ENCODE data around the gene ULK4.

ULK4 gene

GRCh38 chr3:41362638-41363559 lies 599.0 kb downstream of the ULK4 start:
- no peaks in the 10 kb centered on the region for H3K9me3 ChIP-seq (ENCODE audit: control insufficient read depth, low read length)

GRCh38 chr3:41357271-41357670 lies 604.6 kb downstream of the ULK4 start:
- H3K9ac ChIP-seq (ENCODE audit: low read length), result no peak overlapping the region
- H3K4me1 ChIP-seq (ENCODE audit: control insufficient read depth, insufficient read depth, low read length), result no peaks in the 10 kb centered on the region
- H3K4me3 ChIP-seq (ENCODE audit: low read length), result no peak overlapping the region
- no peaks in the 10 kb centered on the region for H3K36me3 ChIP-seq (ENCODE audit: control insufficient read depth, insufficient read depth, low read length)
- H3K27me3 ChIP-seq (ENCODE audit: control insufficient read depth, insufficient read depth, low read length), result no peaks in the 10 kb centered on the region
- no peaks in the 10 kb centered on the region for H3K9me3 ChIP-seq (ENCODE audit: control insufficient read depth, low read length)

More at GRCh38 chr3:41362638-41363559, 599.0 kb downstream of the ULK4 start:
- H3K4me3 ChIP-seq (ENCODE audit: low read length), result no peak overlapping the region
- H3K9ac ChIP-seq (ENCODE audit: low read length), result no peak overlapping the region
- H3K27me3 ChIP-seq (ENCODE audit: control insufficient read depth, insufficient read depth, low read length), result no peaks in the 10 kb centered on the region
- H3K4me1 ChIP-seq (ENCODE audit: control insufficient read depth, insufficient read depth, low read length), result peaks cover 10% of the 10 kb centered on the region
- no peaks in the 10 kb centered on the region for H3K36me3 ChIP-seq (ENCODE audit: control insufficient read depth, insufficient read depth, low read length)

- Histone ChIP-seq H3K9ac (ENCODE audit: low read length) (no peak overlapping the region), H3K9me3 (ENCODE audit: control insufficient read depth, low read length) (no peaks in the 10 kb centered on the region), H3K27me3 (ENCODE audit: control insufficient read depth, insufficient read depth, low read length) (no peaks in the 10 kb centered on the region), H3K4me3 (ENCODE audit: low read length) (no peak overlapping the region), H3K36me3 (ENCODE audit: control insufficient read depth, insufficient read depth, low read length) (no peaks in the 10 kb centered on the region), H3K4me1 (ENCODE audit: control insufficient read depth, insufficient read depth, low read length) (no peaks in the 10 kb centered on the region)
Measured at GRCh38 chr3:41356775-41357174, 605.1 kb downstream of the ULK4 start.

DNA sequence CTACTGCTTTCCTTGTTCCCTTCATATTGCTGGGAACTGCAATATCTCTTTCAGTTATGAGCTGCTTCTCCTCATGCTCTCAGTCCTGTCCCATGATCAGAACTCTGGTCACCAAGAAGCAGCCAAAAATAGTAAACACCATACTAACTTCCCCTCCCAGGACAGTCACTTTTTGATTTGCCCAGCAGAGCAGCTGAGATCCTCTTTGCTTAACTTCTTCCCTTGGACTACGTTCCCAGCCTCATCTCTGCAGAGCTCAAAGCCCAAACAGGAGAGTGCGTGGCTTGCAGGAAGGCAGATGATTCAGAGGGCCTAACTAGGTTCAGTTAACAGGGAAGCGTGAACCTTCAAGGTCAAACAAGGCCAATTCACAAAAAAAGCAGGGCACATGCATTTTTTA lies 609.4 kb downstream of the ULK4 start:
- Histone ChIP-seq H3K9me3 (ENCODE audit: control insufficient read depth, low read length) (no peaks in the 10 kb centered on the region), H3K36me3 (ENCODE audit: control insufficient read depth, insufficient read depth, low read length) (no peaks in the 10 kb centered on the region), H3K27me3 (ENCODE audit: control insufficient read depth, insufficient read depth, low read length) (no peaks in the 10 kb centered on the region), H3K9ac (ENCODE audit: low read length) (no peak overlapping the region), H3K4me3 (ENCODE audit: low read length) (no peak overlapping the region), H3K4me1 (ENCODE audit: control insufficient read depth, insufficient read depth, low read length) (no peaks in the 10 kb centered on the region)

- Histone ChIP-seq H3K36me3 (ENCODE audit: control insufficient read depth, insufficient read depth, low read length) (no peaks in the 10 kb centered on the region), H3K9me3 (ENCODE audit: control insufficient read depth, low read length) (no peaks in the 10 kb centered on the region), H3K27me3 (ENCODE audit: control insufficient read depth, insufficient read depth, low read length) (no peaks in the 10 kb centered on the region), H3K4me3 (ENCODE audit: low read length) (no peak overlapping the region), H3K9ac (ENCODE audit: low read length) (no peak overlapping the region), H3K4me1 (ENCODE audit: control insufficient read depth, insufficient read depth, low read length) (no peaks in the 10 kb centered on the region)
Measured at GRCh38 chr3:41350441-41350840, 611.5 kb downstream of the ULK4 start.

DNA sequence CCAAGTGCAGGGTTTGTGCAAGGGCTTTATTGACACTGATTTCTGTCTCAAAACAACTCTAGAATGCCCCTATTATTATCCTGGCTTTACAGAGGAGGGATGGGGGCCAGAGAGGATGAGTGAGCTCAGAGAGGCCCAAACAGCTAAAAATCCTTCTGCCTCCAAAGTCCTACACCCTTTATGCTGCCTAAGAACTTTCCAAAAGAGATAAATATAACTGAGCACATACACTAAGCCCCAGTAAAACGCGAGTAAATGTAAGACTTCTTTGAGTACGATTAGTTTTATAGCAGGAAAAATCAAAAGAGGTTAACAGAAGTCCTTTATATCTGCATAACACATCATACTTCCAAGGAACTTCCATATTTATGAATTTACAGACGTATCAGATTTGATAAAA lies 613.5 kb downstream of the ULK4 start:
- Histone ChIP-seq H3K4me1 (ENCODE audit: control insufficient read depth, insufficient read depth, low read length) (no peaks in the 10 kb centered on the region), H3K9ac (ENCODE audit: low read length) (no peak overlapping the region), H3K4me3 (ENCODE audit: low read length) (no peak overlapping the region), H3K27me3 (ENCODE audit: control insufficient read depth, insufficient read depth, low read length) (no peaks in the 10 kb centered on the region), H3K9me3 (ENCODE audit: control insufficient read depth, low read length) (no peaks in the 10 kb centered on the region), H3K36me3 (ENCODE audit: control insufficient read depth, insufficient read depth, low read length) (no peaks in the 10 kb centered on the region)

DNA sequence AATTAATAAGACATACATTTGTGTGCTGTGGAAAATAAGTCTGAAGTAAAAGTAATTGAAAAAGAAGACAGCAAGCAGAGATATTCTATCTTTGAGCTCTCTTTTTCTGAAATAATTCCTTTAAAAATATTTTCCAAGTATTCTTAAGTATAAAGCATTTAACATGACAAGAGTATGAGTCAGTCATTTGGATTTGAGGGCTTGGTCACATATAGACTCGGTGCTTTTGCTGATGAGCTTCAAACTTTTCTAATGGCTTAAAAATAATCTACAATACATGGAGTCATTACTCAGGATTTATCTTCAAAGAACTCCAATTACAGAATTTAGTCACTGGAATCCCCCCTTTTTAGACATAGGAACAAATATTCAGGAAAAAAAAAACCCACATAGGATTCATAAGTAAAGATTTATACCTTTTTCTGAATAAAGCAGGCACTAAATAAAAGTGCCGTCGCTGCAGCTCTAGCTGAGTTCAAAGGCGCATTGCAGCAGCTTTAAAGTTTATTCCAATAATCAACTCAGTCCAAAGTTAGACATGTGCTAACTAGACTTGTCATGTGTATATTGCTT lies 615.1 kb downstream of the ULK4 start:
- no peak overlapping the region for H3K4me3 ChIP-seq (ENCODE audit: low read length)
- H3K9me3 ChIP-seq (ENCODE audit: control insufficient read depth, low read length), result no peaks in the 10 kb centered on the region
- no peak overlapping the region for H3K9ac ChIP-seq (ENCODE audit: low read length)
- H3K36me3 ChIP-seq (ENCODE audit: control insufficient read depth, insufficient read depth, low read length), result no peaks in the 10 kb centered on the region
- no peaks in the 10 kb centered on the region for H3K27me3 ChIP-seq (ENCODE audit: control insufficient read depth, insufficient read depth, low read length)
- H3K4me1 ChIP-seq (ENCODE audit: control insufficient read depth, insufficient read depth, low read length), result no peaks in the 10 kb centered on the region

DNA sequence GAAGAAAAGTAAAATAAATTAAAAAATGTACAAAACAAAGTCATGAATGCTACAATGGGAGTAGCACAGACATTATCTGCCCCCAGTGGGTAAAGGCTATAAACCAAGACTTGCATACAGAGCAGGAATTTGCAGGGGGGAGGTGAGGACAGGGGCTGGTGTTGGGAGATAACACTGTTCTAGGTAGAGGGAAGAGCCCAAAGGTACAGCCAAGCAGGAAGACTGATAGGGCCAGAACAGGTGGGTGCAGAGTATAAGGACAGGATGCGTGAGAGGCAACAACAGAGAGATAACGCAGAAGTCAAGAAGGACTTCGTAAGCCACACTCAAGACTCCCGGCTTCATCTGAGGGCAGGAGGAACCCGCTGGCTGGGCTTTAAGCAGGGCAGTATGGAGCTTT lies 616.1 kb downstream of the ULK4 start:
- no peak overlapping the region for H3K4me3 ChIP-seq (ENCODE audit: low read length)
- no peaks in the 10 kb centered on the region for H3K27me3 ChIP-seq (ENCODE audit: control insufficient read depth, insufficient read depth, low read length)
- H3K36me3 ChIP-seq (ENCODE audit: control insufficient read depth, insufficient read depth, low read length), result no peaks in the 10 kb centered on the region
- no peak overlapping the region for H3K9ac ChIP-seq (ENCODE audit: low read length)
- no peaks in the 10 kb centered on the region for H3K4me1 ChIP-seq (ENCODE audit: control insufficient read depth, insufficient read depth, low read length)
- H3K9me3 ChIP-seq (ENCODE audit: control insufficient read depth, low read length), result no peaks in the 10 kb centered on the region

- H3K9ac ChIP-seq (ENCODE audit: low read length), result no peak overlapping the region
- H3K36me3 ChIP-seq (ENCODE audit: control insufficient read depth, insufficient read depth, low read length), result no peaks in the 10 kb centered on the region
- H3K4me1 ChIP-seq (ENCODE audit: control insufficient read depth, insufficient read depth, low read length), result no peaks in the 10 kb centered on the region
- no peak overlapping the region for H3K4me3 ChIP-seq (ENCODE audit: low read length)
- H3K9me3 ChIP-seq (ENCODE audit: control insufficient read depth, low read length), result no peaks in the 10 kb centered on the region
- no peaks in the 10 kb centered on the region for H3K27me3 ChIP-seq (ENCODE audit: control insufficient read depth, insufficient read depth, low read length)
Measured at GRCh38 chr3:41339758-41340157, 622.1 kb downstream of the ULK4 start.

DNA sequence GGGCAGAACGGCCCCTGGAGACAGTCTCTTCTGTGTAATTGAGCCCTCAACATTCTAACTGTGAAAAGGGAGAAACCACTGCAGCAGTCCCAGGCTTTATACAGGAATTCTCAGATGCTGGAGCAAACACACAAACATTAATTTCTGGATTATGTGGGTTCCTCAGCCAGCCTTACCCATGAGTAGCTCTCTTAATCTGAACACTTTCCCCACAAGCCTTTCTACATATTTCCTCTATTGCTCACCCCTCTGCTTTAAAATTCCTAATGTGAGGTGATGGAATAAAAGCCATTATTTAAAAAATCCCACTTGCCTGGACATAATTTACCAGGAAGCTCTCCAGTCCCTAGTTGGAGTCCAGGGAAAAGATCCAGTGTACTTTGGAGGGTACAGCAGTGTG lies 623.6 kb downstream of the ULK4 start:
- no peaks in the 10 kb centered on the region for H3K36me3 ChIP-seq (ENCODE audit: control insufficient read depth, insufficient read depth, low read length)

DNA sequence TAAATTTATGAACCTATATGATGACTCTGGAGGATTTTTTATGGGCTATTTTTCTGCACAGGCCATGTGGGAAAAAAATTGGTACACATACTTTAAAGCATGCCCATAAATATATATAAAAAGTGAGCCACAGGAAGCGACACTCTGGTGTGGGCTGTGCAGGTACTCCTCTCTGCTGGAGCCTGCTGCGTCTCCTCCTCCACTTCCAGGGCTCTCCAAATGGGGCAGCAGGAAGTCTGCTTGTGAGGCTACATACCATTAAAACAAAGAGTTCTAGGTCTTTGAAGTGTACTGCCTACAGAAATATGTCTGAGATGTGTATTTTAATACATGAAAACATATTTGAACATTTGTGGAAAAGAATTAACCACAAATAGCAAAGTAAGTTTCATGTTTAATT lies 627.5 kb downstream of the ULK4 start:
- Histone ChIP-seq H3K4me3 (ENCODE audit: low read length) (no peak overlapping the region), H3K27me3 (ENCODE audit: control insufficient read depth, insufficient read depth, low read length) (no peaks in the 10 kb centered on the region), H3K36me3 (ENCODE audit: control insufficient read depth, insufficient read depth, low read length) (no peaks in the 10 kb centered on the region), H3K9ac (ENCODE audit: low read length) (no peak overlapping the region), H3K9me3 (ENCODE audit: control insufficient read depth, low read length) (no peaks in the 10 kb centered on the region), H3K4me1 (ENCODE audit: control insufficient read depth, insufficient read depth, low read length) (no peaks in the 10 kb centered on the region)

More for the DNA sequence above, 623.6 kb downstream of the ULK4 start:
- Histone ChIP-seq H3K27me3 (ENCODE audit: control insufficient read depth, insufficient read depth, low read length) (no peaks in the 10 kb centered on the region), H3K4me3 (ENCODE audit: low read length) (no peak overlapping the region), H3K4me1 (ENCODE audit: control insufficient read depth, insufficient read depth, low read length) (no peaks in the 10 kb centered on the region), H3K9me3 (ENCODE audit: control insufficient read depth, low read length) (no peaks in the 10 kb centered on the region), H3K9ac (ENCODE audit: low read length) (no peak overlapping the region)

DNA sequence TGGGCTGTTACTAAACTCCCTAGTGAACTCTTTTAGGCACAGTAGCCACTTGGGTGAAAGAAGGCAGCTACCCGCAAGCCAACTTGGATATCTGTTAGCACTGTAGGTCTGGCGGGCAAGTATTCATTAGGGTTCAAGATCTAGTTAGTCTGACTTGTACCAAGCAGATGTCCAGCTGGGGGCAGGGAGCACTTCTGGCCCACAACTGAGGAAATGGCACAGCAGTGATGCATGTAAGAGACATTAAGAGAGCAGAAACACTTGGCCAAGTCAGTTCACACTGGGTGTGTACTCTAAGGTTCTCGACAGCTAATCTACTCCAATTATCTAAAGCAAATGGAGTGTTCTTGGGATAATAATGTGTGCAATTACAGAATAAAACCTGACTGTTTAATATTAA lies 630.9 kb downstream of the ULK4 start:
- Histone ChIP-seq H3K27me3 (ENCODE audit: control insufficient read depth, insufficient read depth, low read length) (no peaks in the 10 kb centered on the region), H3K36me3 (ENCODE audit: control insufficient read depth, insufficient read depth, low read length) (no peaks in the 10 kb centered on the region), H3K9me3 (ENCODE audit: control insufficient read depth, low read length) (no peaks in the 10 kb centered on the region), H3K9ac (ENCODE audit: low read length) (no peak overlapping the region), H3K4me1 (ENCODE audit: control insufficient read depth, insufficient read depth, low read length) (no peaks in the 10 kb centered on the region), H3K4me3 (ENCODE audit: low read length) (no peak overlapping the region)
